ENCODE data around the gene PCDHGC3.

Gene PCDHGC3

DNA sequence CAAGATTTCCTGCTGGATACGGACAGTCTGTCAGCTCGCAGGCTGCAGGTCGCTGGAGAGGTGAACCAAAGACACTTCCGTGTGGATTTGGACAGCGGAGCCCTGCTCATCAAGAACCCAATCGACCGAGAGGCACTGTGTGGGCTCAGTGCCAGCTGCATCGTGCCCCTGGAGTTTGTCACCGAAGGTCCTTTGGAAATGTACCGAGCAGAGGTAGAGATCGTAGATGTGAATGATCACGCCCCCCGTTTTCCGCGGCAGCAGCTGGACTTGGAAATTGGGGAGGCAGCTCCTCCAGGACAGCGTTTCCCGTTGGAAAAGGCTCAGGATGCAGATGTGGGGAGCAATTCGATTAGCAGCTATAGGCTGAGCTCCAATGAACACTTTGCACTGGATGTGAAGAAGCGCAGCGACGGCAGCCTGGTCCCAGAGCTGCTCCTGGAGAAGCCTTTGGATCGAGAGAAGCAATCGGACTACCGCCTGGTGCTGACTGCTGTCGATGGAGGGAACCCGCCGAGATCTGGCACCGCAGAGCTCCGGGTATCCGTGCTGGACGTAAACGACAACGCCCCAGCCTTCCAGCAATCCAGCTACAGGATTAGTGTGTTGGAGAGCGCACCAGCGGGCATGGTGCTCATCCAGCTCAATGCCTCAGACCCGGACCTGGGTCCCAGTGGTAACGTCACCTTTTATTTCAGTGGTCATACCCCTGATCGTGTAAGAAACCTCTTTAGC lies 9.7 kb downstream of the PCDHGC3 start:
- DNase-seq: no peak

GRCh38 chr5:141486091-141486490 lies 10.3 kb downstream of the PCDHGC3 start:
- no peak for DNase-seq

DNA sequence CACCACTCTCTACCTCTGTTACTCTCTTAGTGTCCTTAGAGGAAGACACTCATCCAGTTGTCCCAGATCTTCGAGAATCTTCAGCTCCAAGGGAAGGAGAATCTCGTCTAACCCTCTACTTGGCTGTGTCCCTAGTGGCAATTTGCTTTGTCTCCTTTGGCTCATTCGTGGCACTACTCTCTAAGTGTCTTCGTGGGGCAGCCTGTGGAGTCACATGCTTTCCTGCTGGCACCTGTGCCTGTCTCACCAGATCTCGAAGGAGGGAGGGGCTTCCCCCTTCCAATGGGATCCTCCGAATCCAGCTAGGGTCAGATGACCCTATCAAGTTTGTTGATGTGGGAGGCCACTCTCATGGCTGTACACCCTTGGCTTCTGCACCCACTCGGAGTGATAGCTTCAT lies 11.4 kb downstream of the PCDHGC3 start:
- DNase-seq: no peak

DNA sequence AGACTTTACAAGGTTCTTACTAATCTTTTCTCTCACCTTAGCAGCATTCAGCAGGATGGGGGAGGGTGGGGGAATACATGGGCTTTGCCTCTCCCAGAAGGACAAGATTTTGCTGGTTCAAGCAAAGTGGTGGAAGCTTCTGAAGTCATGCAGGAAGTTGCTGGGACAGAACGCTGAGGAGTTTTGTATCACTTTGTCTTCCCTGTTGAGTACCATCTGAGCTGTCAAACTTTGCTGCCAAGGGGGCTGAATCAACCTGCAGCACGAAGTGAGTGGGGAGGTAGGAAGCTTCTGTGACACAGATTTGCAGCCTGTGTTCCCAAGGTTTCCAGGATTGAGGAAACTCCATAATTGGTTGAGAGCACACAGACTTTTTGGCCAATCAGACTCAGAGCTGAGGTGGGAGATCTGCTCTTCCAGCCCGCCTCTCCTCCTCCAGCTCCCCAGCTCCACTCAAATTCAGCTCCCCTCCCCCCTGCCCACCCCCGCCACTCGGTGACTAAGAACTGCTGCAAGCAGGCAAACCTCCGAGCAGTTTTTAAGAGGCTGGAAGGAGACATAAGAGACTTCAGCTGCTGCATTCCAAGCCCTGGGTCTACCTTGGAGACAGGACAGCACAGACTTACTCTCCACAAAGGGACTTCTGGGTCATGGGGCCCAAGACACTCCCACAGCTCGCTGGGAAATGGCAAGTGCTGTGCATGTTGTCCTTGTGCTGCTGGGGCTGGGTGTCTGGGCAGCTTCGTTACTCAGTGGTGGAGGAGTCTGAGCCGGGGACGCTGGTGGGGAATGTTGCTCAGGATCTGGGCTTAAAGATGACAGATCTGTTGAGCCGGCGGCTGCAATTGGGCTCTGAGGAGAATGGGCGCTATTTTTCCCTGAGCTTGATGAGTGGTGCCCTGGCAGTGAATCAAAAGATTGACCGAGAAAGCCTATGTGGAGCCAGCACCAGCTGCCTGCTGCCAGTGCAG lies 13.1 kb downstream of the PCDHGC3 start, which contains the start of gene PCDHGC5:
Gene PCDHGC5, plus strand, starts transcription at position 491 of the 971 bp plus-strand sequence. Its CDS starts 160 bp downstream, at position 651.
- DNase-seq: peak; percentile 87

GRCh38 chr5:141489841-141490240 lies 14.1 kb downstream of the PCDHGC3 start:
- DNase-seq: no peak

- DNase-seq: no peak
These were observed 14.5 kb downstream of the PCDHGC3 start for GRCh38 chr5:141490271-141490670.

- no peak for DNase-seq
These were observed 15.0 kb downstream of the PCDHGC3 start for GRCh38 chr5:141490771-141491170.

GRCh38 chr5:141491323-141492167 lies 15.8 kb downstream of the PCDHGC3 start:
- DNase-seq: no peak

DNA sequence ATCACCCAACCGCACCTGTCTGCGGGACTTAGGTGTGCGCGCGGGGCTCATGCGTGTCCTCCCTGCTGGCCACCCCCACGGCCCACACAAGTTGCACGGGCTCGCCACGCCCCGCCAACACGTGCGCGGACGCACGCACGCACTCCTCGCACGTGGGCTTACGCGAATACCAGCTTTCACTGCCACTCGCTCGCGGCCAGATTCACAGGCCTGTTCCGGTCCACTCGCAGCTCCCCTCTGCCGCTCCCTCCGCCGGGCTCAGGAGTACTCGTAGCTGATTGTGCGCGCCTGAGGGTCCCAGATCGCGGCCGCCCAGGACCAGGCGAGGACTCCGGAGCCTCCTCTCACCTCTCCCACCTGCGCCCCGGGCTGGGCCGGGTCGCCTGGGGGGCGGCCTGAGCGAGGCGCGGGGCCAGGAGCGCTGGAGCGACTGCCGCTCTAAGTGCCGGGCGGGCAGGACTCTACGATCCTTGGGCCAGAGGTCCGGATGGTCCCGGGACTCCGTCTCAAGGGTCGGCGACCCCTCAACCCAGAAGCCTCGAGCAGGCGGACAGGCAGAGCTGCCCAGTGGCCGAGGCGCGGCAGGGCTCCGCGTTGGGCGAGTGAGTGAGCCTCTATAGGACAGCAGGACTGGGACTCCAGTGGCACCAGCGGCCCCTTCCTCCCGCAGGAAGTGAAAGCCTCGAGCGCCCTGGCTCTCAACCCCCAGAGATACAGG lies 16.6 kb downstream of the PCDHGC3 start:
- no peak for DNase-seq

DNA sequence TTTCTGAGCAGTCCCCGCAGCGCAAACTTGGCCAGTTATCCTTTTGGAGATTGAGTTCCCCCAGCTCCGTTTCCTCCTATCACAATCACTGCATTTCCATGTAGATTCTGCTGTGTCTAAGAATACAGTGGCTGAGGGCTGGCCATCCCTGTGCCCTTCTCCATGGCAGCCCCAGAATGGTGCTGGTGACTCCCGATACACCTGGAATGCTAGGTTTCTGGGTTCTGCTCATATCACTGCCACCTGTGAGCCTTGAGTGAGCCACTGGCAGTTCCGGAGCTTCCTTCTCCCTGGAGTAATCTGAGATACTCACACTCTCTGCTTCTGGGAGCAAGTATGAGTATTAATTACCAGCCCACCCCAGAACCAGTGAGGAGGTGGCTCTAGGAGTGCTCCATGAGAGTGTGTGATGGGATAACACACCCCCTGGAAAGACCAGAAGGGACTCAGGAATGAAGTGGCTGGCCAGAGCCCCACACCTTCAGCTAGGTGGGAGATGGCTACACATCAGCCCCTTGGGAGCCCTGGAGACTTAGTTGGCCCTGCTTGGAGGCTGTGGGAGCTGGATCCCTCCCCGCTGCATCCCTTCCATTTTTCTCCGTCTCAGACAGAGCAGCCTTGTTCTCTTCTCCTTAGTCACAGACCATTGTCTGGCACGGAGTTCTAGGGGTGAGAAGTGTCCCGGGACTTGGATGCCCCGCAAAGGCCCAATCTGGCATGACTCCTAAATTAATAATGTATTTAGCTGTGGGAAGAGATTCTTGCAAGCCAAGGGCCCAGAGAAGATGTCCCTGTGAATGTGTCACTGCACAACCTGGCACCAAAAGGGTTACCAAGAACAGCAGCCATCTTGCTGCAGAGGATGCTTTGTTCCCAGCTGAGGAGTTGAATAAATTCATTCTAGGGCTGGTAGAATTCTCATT lies 18.0 kb downstream of the PCDHGC3 start:
- DNase-seq: peak; percentile 65

GRCh38 chr5:141494761-141495452 lies 19.1 kb downstream of the PCDHGC3 start:
- DNase-seq: peak; percentile 68

GRCh38 chr5:141495453-141495811 lies 19.7 kb downstream of the PCDHGC3 start:
- no peak for DNase-seq

DNA sequence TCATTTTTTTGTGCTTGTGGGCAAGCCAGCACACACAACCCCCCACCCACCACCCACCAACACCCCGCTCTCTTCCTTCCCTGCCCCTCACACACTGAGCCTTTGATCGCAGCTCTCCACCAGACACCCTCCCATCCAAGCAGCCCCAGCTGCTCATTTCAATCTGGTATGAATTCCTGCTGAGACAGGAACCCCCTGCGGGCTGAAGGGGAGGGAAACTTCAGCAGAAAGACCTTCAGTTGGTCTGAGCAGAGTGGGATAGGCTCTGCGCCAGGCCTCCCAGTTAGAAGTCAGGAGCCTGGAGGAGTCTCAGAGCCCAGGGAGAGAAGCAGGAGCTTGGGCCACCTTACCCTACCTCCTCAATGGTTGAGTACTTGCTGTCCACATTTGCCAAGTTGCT lies 20.3 kb downstream of the PCDHGC3 start:
- peak; percentile 96 for DNase-seq

- no peak for DNase-seq
These were observed 26.0 kb downstream of the PCDHGC3 start for GRCh38 chr5:141501761-141502160.

GRCh38 chr5:141503681-141504080 lies 27.9 kb downstream of the PCDHGC3 start:
- no peak for DNase-seq

- no peak for DNase-seq
These were observed 28.4 kb downstream of the PCDHGC3 start for GRCh38 chr5:141504216-141504615.

GRCh38 chr5:141506381-141507155 lies 30.8 kb downstream of the PCDHGC3 start:
- DNase-seq: no peak

GRCh38 chr5:141507387-141508091 lies 31.8 kb downstream of the PCDHGC3 start:
- peak; percentile 89 for DNase-seq

DNA sequence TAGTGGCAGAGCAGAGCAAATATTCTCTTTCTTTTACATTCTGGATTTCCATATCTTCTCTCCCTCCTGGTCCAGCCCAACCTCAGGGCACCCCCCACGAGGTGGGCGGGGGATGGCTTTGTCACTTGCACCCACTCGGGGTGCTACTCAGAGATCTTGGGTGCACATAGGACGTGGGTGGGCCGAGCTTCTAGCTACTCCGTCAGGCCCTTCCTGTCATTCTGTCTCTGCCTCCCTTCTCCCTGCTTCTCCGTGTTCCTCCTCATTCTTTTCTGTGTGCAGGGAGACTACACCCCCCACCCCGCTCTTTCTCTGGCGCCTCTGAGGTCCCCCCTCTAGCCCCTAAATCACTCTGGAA lies 32.7 kb downstream of the PCDHGC3 start:
- DNase-seq: no peak
